ENCODE measurements around the gene XKR3. TPM values are rescaled to one million over a fixed set of nuclear protein-coding genes. Genes with fewer than 3 reads are reported as not detected.

XKR3 gene
- total RNA-seq, 1 experiment from 2014 or later, result not detected

- Histone ChIP-seq H2BK15ac (ENCODE audit: low read depth, low read length) (no peak overlapping the region), H3K4ac (ENCODE audit: low read depth, low read length) (no peak overlapping the region), H4K5ac (ENCODE audit: insufficient read length, low read depth, low read length) (no peak overlapping the region), H2BK5ac (ENCODE audit: insufficient read length, low read length) (no peak overlapping the region), H3T11ph (ENCODE audit: low read length) (no peak overlapping the region), H2BK20ac (ENCODE audit: low read depth, low read length, poor library complexity, severe bottlenecking) (no peak overlapping the region), H3K27ac (ENCODE audit: insufficient read length, low read depth, low read length) (no peak overlapping the region), H3K23me2 (ENCODE audit: insufficient read length, low read depth, low read length, poor library complexity, severe bottlenecking) (no peaks in the 10 kb centered on the region), H2AFZ (ENCODE audit: low read length) (no peak overlapping the region), H3K79me2 (ENCODE audit: insufficient read depth, low read length) (no peaks in the 10 kb centered on the region), H2BK120ac (ENCODE audit: low read depth, low read length, poor library complexity, severe bottlenecking) (no peak overlapping the region), H4K8ac (replicated peaks; ENCODE audit: insufficient read length, low read depth, low read length) (no peak overlapping the region), H3K9ac (ENCODE audit: extremely low read depth, insufficient read length, low read length) (no peak overlapping the region), H3K23ac (ENCODE audit: insufficient read length, low read depth, low read length) (no peak overlapping the region), H3K4me1 (ENCODE audit: insufficient read depth, low read length) (no peaks in the 10 kb centered on the region), H3K56ac (ENCODE audit: insufficient read length, low read depth, low read length) (no peak overlapping the region), H3K79me1 (ENCODE audit: insufficient read depth, low read depth, low read length, poor library complexity, severe bottlenecking) (no peaks in the 10 kb centered on the region), H3K9me3 (ENCODE audit: control insufficient read depth, low read depth, low read length) (no peaks in the 10 kb centered on the region), H2BK12ac (ENCODE audit: insufficient read length, low read depth, low read length) (no peak overlapping the region), H3K18ac (ENCODE audit: insufficient read length, low read depth, low read length) (no peak overlapping the region), H3K4me2 (ENCODE audit: insufficient read depth, insufficient read length, low read length) (no peak overlapping the region), H3K14ac (ENCODE audit: insufficient read depth, low read length) (no peak overlapping the region), H4K20me1 (ENCODE audit: control insufficient read depth, insufficient read depth, insufficient read length) (no peaks in the 10 kb centered on the region), H3K27me3 (ENCODE audit: insufficient read depth, low read length) (no peaks in the 10 kb centered on the region), H4K91ac (ENCODE audit: insufficient read length, low read depth, low read length) (no peak overlapping the region), H2AK5ac (ENCODE audit: insufficient read length, low read length) (no peak overlapping the region)
- no peaks in the 10 kb centered on the region for H3K27me3 Mint-ChIP-seq (ENCODE audit: low read depth)
- H3K27ac Mint-ChIP-seq, result no peak overlapping the region; a peak in 1 of 7 replicates
- H3K36me3 Mint-ChIP-seq (ENCODE audit: insufficient read depth in 1 of 3, low read depth in 3 of 3), result peaks cover 0 to 2% (median 0%) of the 10 kb centered on the region in 3 experiments; a peak in 1 of 7 replicates
- DNase-seq, result no peak
- TF ChIP-seq CTCF (conservative IDR thresholded peaks at IDR 0.05), result no peak
- H3K4me1 Mint-ChIP-seq, result no peaks in the 10 kb centered on the region
- no CpG with 5 or more reads among the region's 11 CpGs for WGBS (ENCODE audit: extremely low coverage, insufficient read length, low lambda C conversion rate)
- peaks cover 80 to 81% of the 10 kb centered on the region in 2 experiments for H3K9me3 Mint-ChIP-seq
- no peak overlapping the region for H3K4me3 Mint-ChIP-seq
Observed at GRCh38 chr22:16781074-16781763, 44.0 kb downstream of the XKR3 start.

Measured in H9 (cell line).